ENCODE data around the gene ACAD10.
"Not testable (repeated sequence)": the region's sequence is repeated elsewhere in the genome, so short reads cannot be mapped to it uniquely, and the experiment has no call there.

The ACAD10 gene

DNA sequence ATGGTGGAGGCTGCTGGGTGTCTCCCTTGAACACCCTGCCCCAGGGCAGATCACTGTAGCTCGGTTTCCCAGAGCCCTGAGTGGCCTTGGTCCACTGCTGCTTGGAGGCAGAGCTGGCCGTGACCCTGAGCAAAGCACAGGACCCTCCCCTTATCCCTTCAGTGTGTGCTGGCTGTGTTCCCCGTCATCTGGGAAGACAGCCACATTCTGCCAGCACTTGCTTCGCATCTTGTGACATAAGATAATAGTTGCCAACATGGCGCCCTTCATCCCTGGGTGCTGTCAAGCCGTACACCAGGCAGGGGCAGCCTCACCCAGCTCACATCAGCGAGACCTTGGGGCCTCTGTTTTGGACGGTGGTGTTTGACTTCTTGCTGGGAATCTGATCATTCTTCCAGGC lies 68.8 kb downstream of the ACAD10 start:
- DNase-seq = no peak

GRCh38 chr12:111756196-111756595 lies 70.3 kb downstream of the ACAD10 start:
- no peak for DNase-seq

DNA sequence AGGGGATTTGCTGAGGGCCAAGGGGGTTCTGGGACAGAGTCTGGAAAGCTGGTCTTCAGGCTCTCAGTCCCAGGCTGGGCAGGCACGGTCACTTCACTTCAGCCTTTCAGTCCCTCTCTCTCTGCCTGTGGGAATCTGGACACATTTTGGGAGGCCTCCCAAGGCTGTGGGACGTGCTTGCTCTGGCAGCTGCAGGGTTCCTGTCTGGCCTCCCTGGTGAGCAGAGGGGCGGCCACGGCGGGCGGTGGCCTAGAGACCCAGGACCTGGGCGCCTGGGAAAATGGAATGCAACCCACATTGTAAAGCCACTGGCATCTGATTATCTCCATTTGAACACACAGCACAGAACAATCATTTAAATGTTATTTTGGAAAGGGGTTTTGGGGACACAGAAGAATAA lies 70.8 kb downstream of the ACAD10 start:
- DNase-seq = no peak

- peak; percentile 87 for DNase-seq
These were observed 71.7 kb downstream of the ACAD10 start for GRCh38 chr12:111757361-111758119.

DNA sequence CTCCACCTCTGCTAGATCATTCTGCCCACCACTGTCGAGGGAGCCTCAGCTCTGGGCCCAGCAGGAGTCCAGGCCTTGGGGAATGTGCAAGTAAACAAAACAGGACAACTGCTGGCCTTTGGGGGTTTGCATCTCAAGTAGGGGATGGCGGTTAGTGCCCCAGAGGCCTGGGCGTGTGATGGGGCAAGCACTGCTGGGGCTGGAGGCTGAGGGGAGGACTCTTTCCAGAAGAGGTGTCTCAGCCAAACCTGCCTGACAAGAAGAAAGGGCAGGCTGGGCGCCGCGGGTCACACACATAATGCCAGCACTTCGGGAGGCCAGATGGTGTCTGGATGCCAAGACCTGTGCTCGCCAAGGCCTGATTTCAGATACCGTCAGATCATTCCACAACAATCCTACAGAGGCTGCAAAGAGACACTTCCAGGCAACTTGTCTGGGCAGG lies 72.3 kb downstream of the ACAD10 start:
- DNase-seq = no peak

DNA sequence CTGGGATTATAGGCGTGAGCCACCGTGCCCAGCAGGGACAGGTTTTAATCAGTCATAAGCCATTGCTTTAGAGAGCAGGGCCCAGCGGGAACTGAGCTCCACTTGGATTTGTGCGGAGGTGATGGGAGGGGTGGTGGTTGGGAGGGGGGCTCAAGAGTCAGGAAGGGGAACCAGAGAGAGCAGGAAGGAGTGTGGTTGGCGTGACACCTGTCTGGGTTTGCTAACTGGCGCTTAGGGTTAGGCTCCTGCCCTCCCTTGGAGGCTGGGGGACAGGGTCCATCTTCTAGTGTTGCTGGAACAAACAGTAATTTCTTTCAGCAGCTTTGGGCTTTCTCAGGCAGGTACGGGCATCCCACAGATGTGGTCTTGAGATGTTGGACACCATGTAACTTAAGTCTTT lies 73.4 kb downstream of the ACAD10 start:
- peak; percentile 8 for DNase-seq

- DNase-seq = no peak
These were observed 74.1 kb downstream of the ACAD10 start for GRCh38 chr12:111759991-111760390.

DNA sequence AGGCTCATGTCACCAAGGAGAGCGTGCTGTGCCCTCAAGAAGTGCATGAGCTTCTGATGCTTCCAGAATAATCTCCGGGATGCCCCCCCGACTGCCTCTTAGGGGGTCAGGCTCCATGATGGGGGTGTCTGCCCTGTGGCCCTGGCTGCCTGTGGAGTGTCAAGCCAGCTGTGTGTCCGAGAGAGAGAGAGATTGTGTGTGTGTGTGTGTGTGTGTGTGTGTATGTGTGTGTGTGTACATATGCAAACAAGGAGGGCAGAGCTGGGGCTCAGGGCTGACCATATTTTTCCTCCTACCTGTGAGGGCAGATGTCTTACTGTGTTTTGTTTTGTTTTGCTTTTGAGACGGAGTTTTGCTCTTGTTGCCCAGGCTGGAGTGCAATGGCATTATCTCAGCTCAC lies 75.2 kb downstream of the ACAD10 start:
- DNase-seq = no peak

DNA sequence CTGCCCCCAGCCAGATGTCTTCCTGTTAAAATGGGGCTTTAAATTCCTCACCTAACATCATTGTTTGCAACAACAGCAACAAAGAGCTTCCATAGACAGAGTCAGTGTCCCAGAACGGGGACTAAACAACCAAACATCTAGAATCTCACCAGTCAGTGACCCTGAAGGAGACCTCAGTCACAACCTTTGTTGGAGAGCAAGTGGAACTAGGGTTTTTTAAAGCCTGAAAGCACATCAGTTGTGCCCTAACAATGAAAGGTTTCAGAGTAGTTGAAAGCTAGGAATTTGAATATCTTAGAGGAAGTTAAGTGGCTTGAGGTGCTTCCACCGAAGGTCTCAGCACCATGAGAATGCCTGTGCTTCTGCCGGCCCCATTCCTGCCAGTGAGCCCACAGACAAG lies 75.9 kb downstream of the ACAD10 start:
- no peak for DNase-seq

DNA sequence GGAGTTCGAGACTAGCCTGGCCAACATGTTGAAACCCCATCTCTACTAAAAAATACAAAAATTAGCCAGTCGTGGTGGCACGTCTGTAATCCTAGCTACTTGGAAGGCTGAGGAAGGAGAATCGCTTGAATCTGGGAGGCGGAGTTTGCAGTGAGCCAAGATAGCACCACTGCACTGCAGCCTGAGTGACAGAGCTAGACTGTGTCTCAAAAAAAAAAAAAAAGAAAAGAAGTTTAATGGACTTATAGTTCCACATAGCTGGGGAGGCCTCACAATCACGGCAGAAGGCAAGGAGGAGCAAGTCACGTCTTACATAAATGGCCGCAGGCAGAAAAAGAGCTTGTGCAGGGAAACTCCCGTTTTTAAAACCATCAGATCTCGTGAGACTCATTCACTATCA lies 77.7 kb downstream of the ACAD10 start:
- DNase-seq = not testable (repeated sequence)

- DNase-seq = no peak
These were observed 78.4 kb downstream of the ACAD10 start for GRCh38 chr12:111764120-111764821.

GRCh38 chr12:111766608-111767361 lies 80.9 kb downstream of the ACAD10 start, which contains the start of gene ALDH2:
TSS of gene ALDH2 (plus strand) at chr12:111766933. CDS start at chr12:111766983, 50 bp downstream.
- DNase-seq = peak; percentile 43

- DNase-seq = no peak
These were observed 81.7 kb downstream of the ACAD10 start for GRCh38 chr12:111767362-111768158.

- no peak for DNase-seq
These were observed 82.5 kb downstream of the ACAD10 start for GRCh38 chr12:111768159-111768895.

GRCh38 chr12:111769599-111769998 lies 83.7 kb downstream of the ACAD10 start:
- DNase-seq = no peak

- DNase-seq = no peak
These were observed 88.1 kb downstream of the ACAD10 start for GRCh38 chr12:111773801-111774551.

GRCh38 chr12:111775205-111776193 lies 89.6 kb downstream of the ACAD10 start:
- DNase-seq = peak; percentile 73

GRCh38 chr12:111776836-111777344 lies 91.0 kb downstream of the ACAD10 start:
- DNase-seq = no peak

DNA sequence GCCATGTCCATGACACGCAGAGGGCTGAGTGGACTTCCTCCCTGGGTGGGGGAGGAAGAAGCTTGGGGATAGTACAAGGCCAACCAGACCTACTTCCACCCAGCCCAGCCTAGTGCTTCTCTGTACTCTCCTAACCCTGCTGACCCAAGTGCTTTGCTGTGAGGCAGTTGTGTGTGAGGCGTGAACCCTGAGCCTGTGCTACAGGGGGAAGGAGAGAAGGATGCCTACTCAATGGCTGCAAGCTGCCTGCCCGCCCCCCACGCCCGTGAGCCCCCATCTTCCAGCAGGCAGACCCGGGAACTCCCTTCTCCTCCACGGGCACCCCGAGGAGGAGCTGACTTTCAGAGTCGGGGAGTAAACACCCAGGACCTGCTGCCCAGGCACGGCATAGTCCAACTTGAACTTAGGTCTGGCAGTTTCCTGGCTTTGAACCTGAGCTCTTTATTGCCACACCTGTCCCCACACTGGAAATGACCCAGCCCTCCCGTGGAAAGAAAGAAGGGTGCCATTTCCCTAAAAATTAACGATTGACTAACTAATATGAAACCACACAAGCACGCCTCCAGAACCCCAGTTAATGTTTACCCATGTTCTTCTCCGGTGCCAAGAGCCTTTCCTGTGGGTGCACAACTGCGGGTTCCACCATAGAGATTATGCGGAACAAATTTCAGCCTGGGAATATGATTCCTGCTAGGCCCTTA lies 91.6 kb downstream of the ACAD10 start:
- DNase-seq = no peak
